Activated CD8-positive, alpha-beta memory T cell treated with anti-CD3 and anti-CD28 coated beads, Interleukin-2, amount 50 U/mL, for 48 hours (primary cell): ENCODE measurements around the gene PLN.

ENCODE experiments used
- DNase-seq: peaks from one replicate; pipeline ENCODE4 v3.0.0-alpha.2; 2020

Gene PLN

GRCh38 chr6:118580585-118581419, 32.7 kb downstream of the PLN start:
- no peak for DNase-seq

GRCh38 chr6:118581489-118581959, 33.4 kb downstream of the PLN start:
- DNase-seq, result no peak

- no peak for DNase-seq
Observed at GRCh38 chr6:118584911-118585310, 36.8 kb downstream of the PLN start.

GRCh38 chr6:118586746-118587485, 38.8 kb downstream of the PLN start:
- no peak for DNase-seq

GRCh38 chr6:118588626-118589025, 40.5 kb downstream of the PLN start:
- DNase-seq, result no peak

- DNase-seq, result no peak
Observed at GRCh38 chr6:118589186-118589585, 41.1 kb downstream of the PLN start.

GRCh38 chr6:118589649-118590365, 41.7 kb downstream of the PLN start:
- DNase-seq, result no peak

- DNase-seq, result no peak
Observed at GRCh38 chr6:118591897-118592296, 43.8 kb downstream of the PLN start.

GRCh38 chr6:118594877-118595276, 46.8 kb downstream of the PLN start:
- DNase-seq, result no peak

- no peak for DNase-seq
Observed at GRCh38 chr6:118596774-118597320, 48.8 kb downstream of the PLN start.

GRCh38 chr6:118597636-118598035, 49.5 kb downstream of the PLN start:
- no peak for DNase-seq

- DNase-seq, result no peak
Observed at GRCh38 chr6:118598324-118598723, 50.2 kb downstream of the PLN start.

- DNase-seq, result no peak
Observed at GRCh38 chr6:118602300-118602699, 54.2 kb downstream of the PLN start.

- DNase-seq, result no peak
Observed at GRCh38 chr6:118603372-118603771, 55.3 kb downstream of the PLN start.

- DNase-seq, result no peak
Observed at GRCh38 chr6:118606268-118606667, 58.2 kb downstream of the PLN start.

- no peak for DNase-seq
Observed at GRCh38 chr6:118606858-118607257, 58.8 kb downstream of the PLN start.
